Osteoblast (primary cell): ENCODE measurements around the gene KLK6. TPM values are rescaled to one million over a fixed set of nuclear protein-coding genes. Genes with fewer than 3 reads are reported as not detected.

Source experiments
- DNase-seq: peaks from one replicate; pipeline ENCODE4 v3.0.0; 2011; ENCODE audit warnings: low spot score, mixed read lengths; ENCODE audit not compliant: insufficient read length; ENCODE audit errors: missing footprints
- H2AFZ ChIP-seq: 2 replicates; pipeline ENCODE4 v1.6.0; 2011; ENCODE audit warnings: mild to moderate bottlenecking, low read length
- H3K27ac ChIP-seq: 2 replicates; pipeline ENCODE4 v1.5.1; 2011; ENCODE audit warnings: mild to moderate bottlenecking, low read depth, low read length, moderate library complexity
- H3K27me3 ChIP-seq: 2 replicates; pipeline ENCODE4 v1.6.0; 2012; ENCODE audit warnings: mild to moderate bottlenecking, control low read depth, inconsistent platforms, low read length, moderate library complexity; ENCODE audit not compliant: insufficient read depth
- H3K36me3 ChIP-seq: 2 replicates; pipeline ENCODE4 v1.5.1; 2011; ENCODE audit warnings: mild to moderate bottlenecking, low read length, control low read depth, moderate library complexity; ENCODE audit not compliant: insufficient read depth
- H3K4me1 ChIP-seq: 2 replicates; pipeline ENCODE4 v1.5.1; 2011; ENCODE audit warnings: mild to moderate bottlenecking, low read length, control low read depth, moderate library complexity; ENCODE audit not compliant: insufficient read depth
- H3K4me2 ChIP-seq: 2 replicates; pipeline ENCODE4 v1.6.0; 2011; ENCODE audit warnings: mild to moderate bottlenecking, low read length; ENCODE audit not compliant: insufficient read depth
- H3K4me3 ChIP-seq: fragments of 200-600 bp; sonication (generic); 3 replicates; pipeline ENCODE4 v1.5.1; 2012; ENCODE audit warnings: mild to moderate bottlenecking, low read length, inconsistent platforms; ENCODE audit not compliant: insufficient read depth
- H3K79me2 ChIP-seq: 2 replicates; pipeline ENCODE4 v1.6.0; 2012; ENCODE audit warnings: mild to moderate bottlenecking, low read length, control low read depth, inconsistent platforms; ENCODE audit not compliant: insufficient read depth
- H3K9me3 ChIP-seq: 2 replicates; pipeline ENCODE4 v1.5.1; 2011; ENCODE audit warnings: low read depth, low read length, control low read depth
- H4K20me1 ChIP-seq: 2 replicates; pipeline ENCODE4 v1.6.0; 2012; ENCODE audit warnings: mild to moderate bottlenecking, low read length, control low read depth; ENCODE audit not compliant: insufficient read depth
- total RNA-seq: library from RNA; depleted of rRNA; stranded (reverse); fragments of >200 nt; gene quantifications from 2 replicates; pipeline ENCODE4 v1.2.3, GENCODE V29; 2012
- TF ChIP-seq, protein P1 (sequence below): IDR thresholded peaks from 2 replicates; pipeline ENCODE4 v1.5.1; 2011; ENCODE audit warnings: mild to moderate bottlenecking, low read depth, low read length, moderate library complexity; ENCODE audit errors: extremely low read depth

Gene KLK6
- total RNA-seq, 1 donor = not detected

DNA sequence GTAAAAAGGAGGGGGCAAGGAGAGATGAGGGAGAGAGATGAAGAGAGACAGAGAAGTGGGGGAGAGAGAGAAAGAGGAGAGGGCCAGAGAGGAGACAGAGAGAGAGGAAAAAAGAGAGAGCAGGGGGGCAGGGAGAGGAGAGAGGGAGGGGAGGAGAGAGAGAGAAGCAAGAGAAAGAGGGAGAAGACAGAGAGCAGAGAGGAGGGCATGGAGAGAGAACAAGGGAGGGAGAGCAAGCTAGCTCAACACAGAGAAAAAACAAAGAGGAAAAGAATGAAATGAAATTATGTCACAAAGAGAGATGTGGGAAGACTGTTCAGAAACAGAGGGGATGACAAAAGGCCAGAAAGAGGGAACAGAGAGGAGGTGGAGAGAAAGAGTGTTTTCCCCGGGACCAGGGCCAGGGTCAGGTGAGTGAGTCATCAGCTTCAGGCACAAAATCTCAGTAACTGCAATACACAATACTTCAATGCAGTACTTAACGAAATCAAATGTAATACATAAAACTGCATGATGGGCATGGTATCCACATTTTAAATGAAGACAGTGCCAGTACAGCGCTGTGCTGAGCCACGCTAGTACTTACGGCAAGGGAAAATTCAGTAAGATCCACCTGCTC, 9.5 kb upstream of the KLK6 start:
- H3K9me3 ChIP-seq = no peaks in the 10 kb centered on the region
- no peak overlapping the region for H3K4me2 ChIP-seq
- no peaks in the 10 kb centered on the region for H4K20me1 ChIP-seq
- no peak overlapping the region for H2AFZ ChIP-seq
- H3K4me3 ChIP-seq = no peak overlapping the region
- no peaks in the 10 kb centered on the region for H3K36me3 ChIP-seq
- no peak overlapping the region for H3K27ac ChIP-seq
- DNase-seq = no peak
- TF ChIP-seq, protein P1, sequence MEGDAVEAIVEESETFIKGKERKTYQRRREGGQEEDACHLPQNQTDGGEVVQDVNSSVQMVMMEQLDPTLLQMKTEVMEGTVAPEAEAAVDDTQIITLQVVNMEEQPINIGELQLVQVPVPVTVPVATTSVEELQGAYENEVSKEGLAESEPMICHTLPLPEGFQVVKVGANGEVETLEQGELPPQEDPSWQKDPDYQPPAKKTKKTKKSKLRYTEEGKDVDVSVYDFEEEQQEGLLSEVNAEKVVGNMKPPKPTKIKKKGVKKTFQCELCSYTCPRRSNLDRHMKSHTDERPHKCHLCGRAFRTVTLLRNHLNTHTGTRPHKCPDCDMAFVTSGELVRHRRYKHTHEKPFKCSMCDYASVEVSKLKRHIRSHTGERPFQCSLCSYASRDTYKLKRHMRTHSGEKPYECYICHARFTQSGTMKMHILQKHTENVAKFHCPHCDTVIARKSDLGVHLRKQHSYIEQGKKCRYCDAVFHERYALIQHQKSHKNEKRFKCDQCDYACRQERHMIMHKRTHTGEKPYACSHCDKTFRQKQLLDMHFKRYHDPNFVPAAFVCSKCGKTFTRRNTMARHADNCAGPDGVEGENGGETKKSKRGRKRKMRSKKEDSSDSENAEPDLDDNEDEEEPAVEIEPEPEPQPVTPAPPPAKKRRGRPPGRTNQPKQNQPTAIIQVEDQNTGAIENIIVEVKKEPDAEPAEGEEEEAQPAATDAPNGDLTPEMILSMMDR = no peak
- no peaks in the 10 kb centered on the region for H3K79me2 ChIP-seq
- H3K4me1 ChIP-seq = no peaks in the 10 kb centered on the region
- no peaks in the 10 kb centered on the region for H3K27me3 ChIP-seq

DNA sequence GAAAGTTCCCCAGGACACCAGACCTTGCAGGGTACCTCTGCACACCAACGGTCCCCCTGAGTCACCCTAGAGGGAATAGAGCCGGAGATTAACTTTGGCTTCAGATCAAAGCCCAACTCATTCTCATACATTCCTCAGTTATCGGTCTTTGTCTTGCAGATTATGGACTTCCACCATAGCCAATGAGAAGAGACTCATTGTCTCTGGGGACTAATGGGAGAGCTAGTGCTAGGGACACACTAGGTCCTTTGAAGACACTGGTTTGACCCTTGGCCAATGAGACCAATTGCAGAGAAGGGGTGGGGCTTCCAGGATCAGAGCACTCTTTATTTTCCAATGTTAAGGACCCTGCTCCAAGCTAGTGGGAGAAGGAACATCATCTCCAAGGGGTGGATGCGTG, 8.2 kb upstream of the KLK6 start:
- no peak overlapping the region for H3K4me2 ChIP-seq
- H3K4me1 ChIP-seq = no peaks in the 10 kb centered on the region
- H3K9me3 ChIP-seq = no peaks in the 10 kb centered on the region
- no peak overlapping the region for H3K4me3 ChIP-seq
- no peaks in the 10 kb centered on the region for H3K27me3 ChIP-seq
- no peaks in the 10 kb centered on the region for H3K79me2 ChIP-seq
- TF ChIP-seq, protein P1 = no peak
- H3K27ac ChIP-seq = no peak overlapping the region
- no peaks in the 10 kb centered on the region for H4K20me1 ChIP-seq
- H2AFZ ChIP-seq = no peak overlapping the region
- H3K36me3 ChIP-seq = no peaks in the 10 kb centered on the region
- DNase-seq = no peak

DNA sequence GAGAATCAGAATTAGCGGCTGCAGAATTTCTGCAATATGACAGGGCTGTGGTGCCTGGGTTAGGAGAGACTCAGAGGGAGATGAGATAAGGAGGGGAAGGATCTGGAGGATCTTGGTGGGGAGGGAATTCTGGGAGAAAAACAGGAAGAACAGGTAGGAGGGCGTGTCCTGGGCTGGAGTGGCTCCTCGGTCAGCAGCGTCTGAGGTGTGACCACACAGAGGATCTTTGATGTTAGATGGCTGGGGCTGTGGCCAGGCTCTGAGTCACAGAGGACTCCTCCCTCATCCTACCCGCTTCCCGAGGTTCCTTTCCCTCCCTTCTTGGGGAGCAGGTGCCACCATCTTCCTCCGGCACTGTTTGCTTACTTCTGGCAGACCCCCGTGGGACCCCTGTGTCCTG, 6.4 kb upstream of the KLK6 start:
- Histone ChIP-seq H3K9me3 (no peaks in the 10 kb centered on the region), H4K20me1 (no peaks in the 10 kb centered on the region), H3K4me2 (no peak overlapping the region), H2AFZ (no peak overlapping the region), H3K4me3 (no peak overlapping the region), H3K4me1 (no peaks in the 10 kb centered on the region), H3K27me3 (no peaks in the 10 kb centered on the region), H3K79me2 (no peaks in the 10 kb centered on the region), H3K27ac (no peak overlapping the region), H3K36me3 (no peaks in the 10 kb centered on the region)
- TF ChIP-seq, protein P1 = no peak
- no peak for DNase-seq

DNA sequence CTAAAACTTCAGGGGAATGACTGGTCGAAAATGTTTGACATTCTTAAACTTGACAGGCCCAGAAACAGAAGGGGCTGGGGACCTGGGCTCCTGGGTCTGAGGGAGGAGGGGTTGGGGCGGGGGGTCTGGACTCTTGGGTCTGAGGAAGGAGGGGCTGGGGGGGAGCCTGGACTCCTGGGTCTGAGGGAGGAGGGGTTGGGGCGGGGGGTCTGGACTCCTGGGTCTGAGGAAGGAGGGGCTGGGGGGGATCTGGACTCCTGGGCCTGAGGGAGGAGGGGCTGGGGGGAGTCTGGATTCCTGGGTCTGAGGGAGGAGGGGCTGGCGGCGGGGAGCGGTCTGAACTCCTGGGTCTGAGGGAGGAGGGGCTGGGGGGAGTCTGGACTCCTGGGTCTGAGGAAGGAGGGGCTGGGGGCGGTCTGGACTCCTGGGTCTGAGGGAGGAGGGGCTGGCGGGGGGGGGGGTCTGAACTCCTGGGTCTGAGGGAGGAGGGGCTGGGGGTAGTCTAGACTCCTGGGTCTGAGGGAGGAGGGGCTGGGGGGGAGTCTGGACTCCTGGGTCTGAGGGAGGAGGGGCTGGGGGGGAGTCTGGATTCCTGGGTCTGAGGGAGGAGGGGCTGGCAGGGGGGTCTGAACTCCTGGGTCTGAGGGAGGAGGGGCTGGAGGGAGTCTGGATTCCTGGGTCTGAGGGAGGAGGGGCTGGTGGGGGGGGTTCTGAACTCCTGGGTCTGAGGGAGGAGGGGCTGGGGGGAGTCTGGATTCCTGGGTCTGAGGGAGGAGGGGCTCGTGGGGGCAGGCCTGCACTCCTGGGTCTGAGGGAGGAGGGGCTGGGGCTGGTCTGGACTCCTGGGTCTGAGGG, 5.5 kb upstream of the KLK6 start:
- Histone ChIP-seq H3K4me3 (no peak overlapping the region), H4K20me1 (no peaks in the 10 kb centered on the region), H3K79me2 (no peaks in the 10 kb centered on the region), H2AFZ (no peak overlapping the region), H3K4me2 (no peak overlapping the region), H3K27ac (no peak overlapping the region), H3K27me3 (no peaks in the 10 kb centered on the region), H3K9me3 (no peaks in the 10 kb centered on the region), H3K4me1 (no peaks in the 10 kb centered on the region), H3K36me3 (no peaks in the 10 kb centered on the region)
- TF ChIP-seq, protein P1 = no peak
- no peak for DNase-seq
